Ureter (tissue), 1 donor: ENCODE measurements around the gene ZBTB42. TPM values are rescaled to one million over a fixed set of nuclear protein-coding genes. Genes with fewer than 3 reads are reported as not detected.

Source experiments
- DNase-seq: peaks from one replicate; pipeline ENCODE4 v3.0.0-alpha.2; 2020; ENCODE audit warnings: low spot score
- total RNA-seq: library from RNA; stranded (reverse); gene quantifications from one replicate; pipeline ENCODE4 v1.2.4, GENCODE V29; 2023
- donor health status: DM: yes; HTN: yes; CAD: no.

ZBTB42 gene
- 9.4 TPM for total RNA-seq

DNA sequence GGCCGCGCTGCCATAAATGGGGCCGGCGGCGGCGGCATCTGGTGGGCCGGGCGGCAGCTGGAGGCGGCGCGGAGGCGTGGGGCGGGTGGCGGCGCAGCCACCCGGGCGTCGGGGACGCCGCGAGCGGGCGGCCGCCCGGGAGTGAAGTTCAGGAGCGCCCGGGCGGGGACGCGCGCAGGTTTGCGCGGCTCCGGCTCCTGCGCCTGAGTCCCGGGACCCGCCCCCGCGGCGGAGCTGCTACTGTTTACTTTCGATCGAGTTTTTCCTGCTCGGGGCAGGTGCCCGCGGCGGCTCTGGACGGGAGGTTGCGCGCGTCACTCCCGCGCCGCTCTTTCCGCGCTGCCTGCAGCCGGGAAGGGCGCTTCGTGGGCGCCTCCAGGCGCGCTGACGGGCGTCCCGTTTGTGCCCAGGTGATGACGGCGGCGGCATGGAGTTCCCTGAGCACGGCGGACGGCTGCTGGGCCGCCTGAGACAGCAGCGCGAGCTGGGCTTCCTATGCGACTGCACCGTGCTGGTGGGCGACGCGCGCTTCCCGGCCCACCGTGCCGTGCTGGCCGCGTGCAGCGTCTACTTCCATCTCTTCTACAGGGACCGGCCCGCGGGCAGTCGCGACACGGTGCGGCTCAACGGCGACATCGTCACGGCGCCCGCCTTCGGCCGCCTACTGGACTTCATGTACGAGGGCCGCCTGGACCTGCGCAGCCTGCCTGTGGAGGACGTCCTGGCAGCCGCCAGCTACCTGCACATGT is at the start of gene ZBTB42:
ZBTB42 (plus strand) TSS at position 331 of the 749 bp plus-strand sequence; CDS start at position 428, 97 bp downstream.
- DNase-seq = peak; percentile 88

GRCh38 chr14:104751539-104752422 is 49.1 kb upstream of the ZBTB42 start:
- no peak for DNase-seq

DNA sequence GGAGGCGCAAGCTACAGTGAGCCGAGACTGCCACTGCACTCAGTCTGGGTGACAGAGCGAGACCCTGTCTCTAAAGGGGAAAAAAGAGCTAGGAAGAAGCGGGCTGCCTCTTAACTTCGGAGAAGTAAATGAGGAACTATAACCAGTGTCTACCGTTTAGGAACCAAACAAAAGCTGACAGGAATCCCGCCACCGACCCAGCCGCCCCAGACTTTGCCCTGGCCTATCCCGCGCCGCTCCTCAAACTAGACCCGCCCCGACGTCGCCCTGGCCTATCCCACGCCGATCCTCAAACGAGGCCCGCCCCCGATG is 48.5 kb upstream of the ZBTB42 start:
- no peak for DNase-seq

DNA sequence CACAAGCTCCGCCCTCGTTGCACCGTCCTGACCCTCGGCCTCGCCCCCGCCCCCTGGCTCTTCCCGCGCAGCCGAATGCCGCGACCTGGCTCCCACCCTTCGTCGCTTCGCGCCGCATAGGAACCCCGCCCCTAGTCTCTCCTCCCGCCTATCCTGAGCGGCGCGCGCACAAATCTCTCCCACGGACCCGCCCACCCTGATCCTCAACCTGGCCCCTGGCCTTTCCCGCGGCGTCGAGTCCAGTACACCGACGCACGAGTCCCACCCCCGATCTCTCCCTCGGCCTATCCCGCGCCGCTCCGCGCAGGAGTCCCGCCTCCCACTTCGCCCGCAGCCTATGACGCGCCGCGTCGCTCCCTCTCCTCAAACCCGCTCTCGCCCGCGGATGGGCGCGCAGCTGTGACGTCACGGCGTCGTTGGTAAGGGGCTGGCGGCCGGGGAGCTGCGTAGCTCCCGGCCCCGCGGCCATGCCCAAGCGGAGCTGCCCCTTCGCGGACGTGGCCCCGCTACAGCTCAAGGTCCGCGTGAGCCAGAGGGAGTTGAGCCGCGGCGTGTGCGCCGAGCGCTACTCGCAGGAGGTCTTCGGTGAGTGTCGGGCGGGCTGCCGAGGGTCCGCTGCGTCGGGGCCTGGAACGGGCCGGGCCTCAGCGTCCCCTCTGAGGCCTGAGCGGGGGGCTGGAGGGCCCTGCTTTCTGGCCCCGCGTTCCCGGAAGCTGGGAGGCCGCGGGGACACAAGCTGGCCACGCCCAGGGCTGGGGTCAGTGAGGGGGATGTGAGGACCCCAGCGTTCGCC is 48.0 kb upstream of the ZBTB42 start, which contains the start of gene SIVA1:
SIVA1 (plus strand) TSS at position 413 of the 793 bp plus-strand sequence; CDS start at position 468, 55 bp downstream.
- DNase-seq = peak; percentile 99

GRCh38 chr14:104753528-104754212 is 47.2 kb upstream of the ZBTB42 start:
- DNase-seq = no peak

DNA sequence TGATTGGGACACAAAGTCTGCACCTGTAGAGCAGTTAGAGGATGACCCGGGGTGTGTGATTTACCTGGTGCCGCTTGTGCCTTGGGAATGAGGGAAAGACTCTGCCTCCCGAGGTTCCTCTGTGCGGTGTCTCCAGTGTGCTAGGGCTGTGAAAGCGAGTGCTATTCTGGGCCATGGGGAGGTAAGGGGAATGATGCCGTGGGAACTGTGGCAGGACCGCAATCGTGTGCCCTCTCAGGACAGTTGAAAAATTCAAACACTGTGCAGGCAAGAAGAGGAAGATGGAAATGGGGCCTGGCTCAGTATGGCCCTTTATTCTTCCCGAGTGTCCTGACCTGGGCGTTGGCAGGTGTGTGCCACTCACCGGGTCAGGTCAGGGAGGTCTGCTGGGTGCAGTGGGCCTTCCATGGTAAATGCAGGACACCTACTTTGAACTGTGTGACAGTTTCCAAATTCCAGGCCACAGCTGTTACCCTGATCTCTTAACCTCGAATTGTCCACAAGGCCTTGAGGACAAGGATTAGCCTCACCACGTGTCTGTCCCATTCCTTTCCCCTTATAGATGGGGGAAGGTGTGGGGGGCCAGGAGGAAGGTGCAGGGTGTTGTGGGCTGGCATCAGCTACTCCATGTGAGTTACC is 46.6 kb upstream of the ZBTB42 start:
- DNase-seq = no peak

DNA sequence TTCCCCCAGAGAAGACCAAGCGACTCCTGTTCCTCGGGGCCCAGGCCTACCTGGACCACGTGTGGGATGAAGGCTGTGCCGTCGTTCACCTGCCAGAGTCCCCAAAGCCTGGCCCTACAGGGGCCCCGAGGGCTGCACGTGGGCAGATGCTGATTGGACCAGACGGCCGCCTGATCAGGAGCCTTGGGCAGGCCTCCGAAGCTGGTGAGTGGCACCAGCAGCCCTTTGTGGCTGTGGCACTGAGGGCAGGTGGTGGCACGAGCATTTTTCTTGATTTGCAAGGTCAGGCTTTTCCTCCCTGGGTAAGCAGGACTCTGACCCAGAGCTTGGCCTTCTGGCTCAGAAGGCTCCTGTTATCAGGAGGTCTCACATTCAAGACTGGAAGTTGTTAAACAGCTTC is 45.3 kb upstream of the ZBTB42 start:
- DNase-seq = no peak

DNA sequence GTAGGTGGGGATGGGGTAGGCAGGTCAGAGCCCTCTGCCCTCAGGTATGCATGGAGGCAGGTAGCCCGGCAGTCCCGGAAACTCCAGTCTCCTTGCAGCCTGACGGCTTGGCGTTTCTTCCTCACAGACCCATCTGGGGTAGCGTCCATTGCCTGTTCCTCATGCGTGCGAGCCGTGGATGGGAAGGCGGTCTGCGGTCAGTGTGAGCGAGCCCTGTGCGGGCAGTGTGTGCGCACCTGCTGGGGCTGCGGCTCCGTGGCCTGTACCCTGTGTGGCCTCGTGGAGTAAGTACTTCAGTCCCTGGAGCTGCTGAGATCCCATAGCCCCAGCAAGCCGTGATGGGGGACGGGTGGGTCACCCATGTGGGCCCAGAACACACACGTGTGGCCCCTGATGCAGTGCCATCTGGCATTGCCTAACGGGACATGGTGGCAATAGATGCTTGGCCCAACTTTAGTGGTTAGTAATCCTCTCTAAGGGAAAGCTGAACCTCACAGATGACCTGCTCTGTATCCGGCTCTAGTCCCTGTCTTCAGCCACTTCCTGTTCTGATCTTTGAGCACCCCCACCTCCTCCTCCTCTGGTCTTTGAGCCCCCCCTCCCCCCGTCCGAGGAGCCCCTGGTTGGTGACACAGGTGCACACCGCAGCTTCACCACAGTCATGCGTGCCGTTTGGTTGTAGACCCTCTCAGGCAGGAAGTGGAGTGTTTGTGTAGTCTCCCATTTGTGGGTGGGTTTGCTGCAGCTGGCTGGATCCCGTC is 44.2 kb upstream of the ZBTB42 start:
- no peak for DNase-seq

DNA sequence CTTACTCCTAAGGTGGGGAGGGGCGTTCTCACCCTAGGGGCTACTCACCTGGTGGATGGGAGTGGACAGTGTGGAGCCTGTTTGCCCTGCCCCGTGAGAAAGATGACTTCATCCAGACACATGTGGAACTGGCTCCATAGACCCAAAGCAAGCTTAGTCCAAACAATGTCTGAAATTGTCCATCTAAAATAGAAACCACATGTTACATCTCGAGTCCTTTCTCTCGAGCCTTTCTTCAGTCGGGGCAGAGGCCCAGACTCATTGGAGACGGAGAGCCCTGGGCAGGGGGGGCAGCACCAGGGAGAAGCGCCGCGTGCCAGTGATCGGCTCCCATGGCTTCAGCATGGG is 43.7 kb upstream of the ZBTB42 start:
- DNase-seq = no peak

GRCh38 chr14:104757681-104758392 is 43.1 kb upstream of the ZBTB42 start:
- DNase-seq = no peak

DNA sequence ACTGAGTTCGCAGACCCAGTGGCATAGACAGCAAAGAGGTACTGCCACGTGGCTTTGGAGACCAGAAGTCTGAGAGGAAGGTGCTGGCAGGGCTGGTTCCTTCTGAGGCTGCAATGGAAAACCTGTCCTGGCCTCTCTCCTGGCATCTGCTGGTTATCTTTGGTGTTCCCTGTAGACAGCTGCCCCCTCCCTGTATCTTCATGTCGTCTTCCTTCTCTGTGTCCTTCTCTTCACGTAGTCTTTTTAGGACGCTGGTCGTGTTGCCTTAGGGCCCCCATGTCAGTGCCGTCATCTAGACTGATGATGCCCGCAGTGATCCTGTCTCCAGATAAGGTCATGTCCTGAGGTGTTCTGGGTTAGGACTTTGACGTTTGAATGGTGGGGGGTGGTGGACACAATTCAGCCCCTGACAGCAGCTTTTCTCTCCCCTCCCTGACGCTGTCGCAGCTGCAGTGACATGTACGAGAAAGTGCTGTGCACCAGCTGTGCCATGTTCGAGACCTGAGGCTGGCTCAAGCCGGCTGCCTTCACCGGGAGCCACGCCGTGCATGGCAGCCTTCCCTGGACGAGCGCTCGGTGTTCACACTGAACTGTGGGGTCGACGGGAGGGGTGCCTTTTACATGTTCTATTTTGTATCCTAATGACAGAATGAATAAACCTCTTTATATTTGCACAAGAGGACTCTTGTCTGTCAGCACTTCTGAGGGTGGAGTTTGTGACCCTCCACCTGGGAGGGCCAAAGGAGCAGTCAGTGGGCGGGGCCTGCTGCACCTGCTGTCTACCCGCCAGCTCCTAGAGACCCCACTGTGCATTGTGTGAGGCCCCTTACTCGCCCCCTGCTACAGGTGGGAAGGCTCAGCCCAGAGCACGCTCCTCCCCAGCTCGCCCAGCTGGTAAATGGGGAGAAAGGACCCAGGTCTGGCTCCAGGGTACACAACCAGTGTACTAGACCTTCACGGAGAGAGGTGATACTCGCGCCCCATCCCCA is 41.6 kb upstream of the ZBTB42 start:
- DNase-seq = no peak

GRCh38 chr14:104765517-104765916 is 35.4 kb upstream of the ZBTB42 start:
- DNase-seq = no peak

- no peak for DNase-seq
These were observed 34.5 kb upstream of the ZBTB42 start for GRCh38 chr14:104766256-104766862.

DNA sequence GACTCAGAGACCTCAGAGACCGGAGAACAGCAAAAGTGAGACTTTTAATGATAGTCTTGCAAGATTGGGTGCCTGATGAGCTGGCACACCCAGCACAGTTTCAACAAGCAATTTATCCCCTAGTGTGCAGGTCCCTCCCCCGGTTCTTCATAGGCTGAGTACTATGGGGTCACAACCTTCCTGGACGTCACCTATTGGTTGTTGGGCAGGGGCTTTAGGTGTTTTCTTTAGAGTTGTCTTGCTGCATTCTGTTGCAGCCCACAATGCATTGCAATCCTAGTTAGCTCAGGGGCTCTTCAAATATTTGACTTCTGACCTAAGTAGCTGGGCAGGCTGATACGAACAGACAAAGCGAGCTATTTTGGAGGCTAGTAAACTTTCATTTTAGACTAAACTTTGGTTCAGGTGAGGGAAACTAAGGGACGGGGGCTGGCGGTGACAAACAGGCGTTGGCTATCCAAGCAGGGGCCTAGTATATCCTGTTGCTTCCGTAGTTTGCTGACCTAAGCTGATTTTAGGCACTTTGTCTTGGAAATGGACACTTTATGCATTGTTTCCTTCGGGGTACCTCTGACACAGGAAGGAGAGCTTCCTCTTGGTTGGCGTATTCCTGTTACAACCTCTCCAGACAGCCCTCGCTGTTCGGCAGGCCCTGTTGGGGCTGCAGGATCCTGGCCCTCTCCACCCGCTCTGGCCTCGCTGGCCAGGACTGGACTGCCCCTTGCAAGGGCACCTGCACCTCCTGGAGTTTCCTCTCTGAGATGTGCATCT is 33.9 kb upstream of the ZBTB42 start:
- no peak for DNase-seq

DNA sequence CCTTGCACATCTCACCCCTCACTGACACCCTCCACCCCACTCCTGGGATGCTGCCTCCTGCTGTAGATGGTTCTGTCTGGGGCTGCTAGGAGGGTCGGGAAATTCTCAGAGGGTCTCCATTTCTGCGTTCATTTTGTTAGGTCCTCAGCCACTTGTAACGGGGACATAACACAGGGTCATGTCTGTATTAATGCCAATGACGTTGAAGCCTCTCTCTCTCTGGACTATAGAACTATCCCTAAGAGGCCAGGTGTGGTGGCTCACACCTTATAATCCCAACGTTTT is 33.3 kb upstream of the ZBTB42 start:
- no peak for DNase-seq

- peak; percentile 93 for DNase-seq
These were observed 32.2 kb upstream of the ZBTB42 start for GRCh38 chr14:104768437-104769323.
